Chondrocyte (in vitro differentiated cells): ENCODE measurements around the gene DGKB. TPM values are rescaled to one million over a fixed set of nuclear protein-coding genes. Genes with fewer than 3 reads are reported as not detected.

Experiments used
- DNase-seq: peaks from one replicate; pipeline ENCODE4 v3.0.0; 2021; ENCODE audit warnings: mixed read lengths, low spot score
- H3K27ac Mint-ChIP-seq: one replicate; pipeline ENCODE4 v1.8.0; 2021; ENCODE audit warnings: mild to moderate bottlenecking, moderate library complexity, mixed read lengths; ENCODE audit not compliant: unreplicated experiment
- H3K27me3 Mint-ChIP-seq: 2 replicates; pipeline ENCODE4 v1.8.0; 2021; ENCODE audit warnings: low read depth, mixed read lengths
- H3K36me3 Mint-ChIP-seq: 2 replicates; pipeline ENCODE4 v1.8.0; 2021; ENCODE audit warnings: low read depth, mixed read lengths
- H3K4me1 Mint-ChIP-seq: 2 replicates; pipeline ENCODE4 v1.8.0; 2021; ENCODE audit warnings: low read depth, mild to moderate bottlenecking, mixed read lengths
- H3K4me3 Mint-ChIP-seq: one replicate; pipeline ENCODE4 v1.8.0; 2021; ENCODE audit warnings: mild to moderate bottlenecking, moderate library complexity, mixed read lengths; ENCODE audit not compliant: unreplicated experiment
- H3K9me3 Mint-ChIP-seq: 2 replicates; pipeline ENCODE4 v1.8.0; 2021; ENCODE audit warnings: low read depth, mixed read lengths
- total RNA-seq: library from RNA; stranded (reverse); gene quantifications from 3 replicates; pipeline ENCODE4 v1.2.1, GENCODE V29; 2021
- TF ChIP-seq, protein P1 (sequence below): fragments of 200-600 bp; sonication (generic); IDR thresholded peaks from 2 replicates; pipeline ENCODE4 v1.5.0; 2021; ENCODE audit warnings: antibody characterized with exemption, mild to moderate bottlenecking, moderate library complexity

DGKB gene
- total RNA-seq, 1 donor from 2014 or later = 0.60 TPM

DNA sequence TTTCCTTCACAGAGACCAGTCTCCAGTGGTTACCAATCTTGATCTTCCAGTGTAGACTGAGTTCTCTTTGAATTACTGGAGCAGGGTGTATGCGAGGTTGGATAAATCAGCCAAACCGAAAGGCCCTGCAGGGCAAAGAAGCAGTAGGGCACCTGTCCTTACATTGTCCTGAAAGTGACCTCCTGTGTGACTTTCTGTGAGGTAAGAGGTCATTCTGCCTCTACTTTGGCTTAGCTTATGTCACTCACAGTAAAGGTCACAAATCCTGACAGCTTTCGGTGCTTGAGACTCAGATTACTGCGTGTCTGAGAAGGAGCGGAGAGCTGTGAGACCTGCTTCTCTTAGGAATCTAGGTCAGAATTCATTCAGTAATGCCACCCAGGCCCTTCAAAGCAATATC lies 660.4 kb downstream of the DGKB start:
- H3K4me1 Mint-ChIP-seq = no peaks in the 10 kb centered on the region
- TF ChIP-seq, protein P1, sequence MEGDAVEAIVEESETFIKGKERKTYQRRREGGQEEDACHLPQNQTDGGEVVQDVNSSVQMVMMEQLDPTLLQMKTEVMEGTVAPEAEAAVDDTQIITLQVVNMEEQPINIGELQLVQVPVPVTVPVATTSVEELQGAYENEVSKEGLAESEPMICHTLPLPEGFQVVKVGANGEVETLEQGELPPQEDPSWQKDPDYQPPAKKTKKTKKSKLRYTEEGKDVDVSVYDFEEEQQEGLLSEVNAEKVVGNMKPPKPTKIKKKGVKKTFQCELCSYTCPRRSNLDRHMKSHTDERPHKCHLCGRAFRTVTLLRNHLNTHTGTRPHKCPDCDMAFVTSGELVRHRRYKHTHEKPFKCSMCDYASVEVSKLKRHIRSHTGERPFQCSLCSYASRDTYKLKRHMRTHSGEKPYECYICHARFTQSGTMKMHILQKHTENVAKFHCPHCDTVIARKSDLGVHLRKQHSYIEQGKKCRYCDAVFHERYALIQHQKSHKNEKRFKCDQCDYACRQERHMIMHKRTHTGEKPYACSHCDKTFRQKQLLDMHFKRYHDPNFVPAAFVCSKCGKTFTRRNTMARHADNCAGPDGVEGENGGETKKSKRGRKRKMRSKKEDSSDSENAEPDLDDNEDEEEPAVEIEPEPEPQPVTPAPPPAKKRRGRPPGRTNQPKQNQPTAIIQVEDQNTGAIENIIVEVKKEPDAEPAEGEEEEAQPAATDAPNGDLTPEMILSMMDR = no peak
- H3K9me3 Mint-ChIP-seq = peaks cover 3% of the 10 kb centered on the region
- H3K4me3 Mint-ChIP-seq = no peak overlapping the region
- H3K36me3 Mint-ChIP-seq = no peaks in the 10 kb centered on the region
- DNase-seq = no peak
- no peaks in the 10 kb centered on the region for H3K27me3 Mint-ChIP-seq
- H3K27ac Mint-ChIP-seq = no peak overlapping the region

DNA sequence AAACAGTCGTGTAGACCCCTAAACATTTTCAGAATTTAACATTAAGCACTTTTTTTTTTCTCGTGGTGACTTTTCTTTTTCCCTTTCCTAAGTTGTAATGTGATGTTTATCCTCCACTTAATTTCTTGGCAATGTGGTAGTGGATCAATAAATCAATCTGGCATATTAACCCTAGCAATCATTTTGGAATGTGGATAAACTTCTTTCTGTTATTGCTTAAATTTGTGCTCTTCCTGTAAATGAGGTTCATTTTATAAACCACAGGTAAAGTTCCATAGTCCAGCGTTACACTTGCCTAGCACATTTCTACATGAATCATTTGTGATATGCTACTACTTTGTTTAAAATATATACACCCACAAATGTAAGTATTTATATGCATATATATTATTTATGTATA lies 665.7 kb downstream of the DGKB start:
- TF ChIP-seq, protein P1 = no peak
- Mint-ChIP-seq H3K4me1 (peaks cover 5% of the 10 kb centered on the region), H3K27me3 (no peaks in the 10 kb centered on the region), H3K4me3 (no peak overlapping the region), H3K27ac (no peak overlapping the region), H3K36me3 (no peaks in the 10 kb centered on the region), H3K9me3 (no peaks in the 10 kb centered on the region)
- DNase-seq = no peak

GRCh38 chr7:14235056-14235455 lies 667.5 kb downstream of the DGKB start:
- Mint-ChIP-seq H3K4me3 (no peak overlapping the region), H3K27me3 (no peaks in the 10 kb centered on the region), H3K9me3 (no peaks in the 10 kb centered on the region), H3K27ac (no peak overlapping the region), H3K4me1 (peaks cover 5% of the 10 kb centered on the region), H3K36me3 (no peaks in the 10 kb centered on the region)
- no peak for DNase-seq
- TF ChIP-seq, protein P1 = no peak

GRCh38 chr7:14233868-14234369 lies 668.6 kb downstream of the DGKB start:
- TF ChIP-seq, protein P1 = no peak
- Mint-ChIP-seq H3K4me3 (no peak overlapping the region), H3K9me3 (no peaks in the 10 kb centered on the region), H3K36me3 (no peaks in the 10 kb centered on the region), H3K4me1 (peaks cover 5% of the 10 kb centered on the region), H3K27ac (no peak overlapping the region), H3K27me3 (no peaks in the 10 kb centered on the region)
- no peak for DNase-seq

- Mint-ChIP-seq H3K4me3 (no peak overlapping the region), H3K27ac (no peak overlapping the region), H3K4me1 (peaks cover 5% of the 10 kb centered on the region), H3K27me3 (no peaks in the 10 kb centered on the region), H3K9me3 (no peaks in the 10 kb centered on the region), H3K36me3 (no peaks in the 10 kb centered on the region)
- TF ChIP-seq, protein P1 = no peak
- no peak for DNase-seq
These were observed 669.3 kb downstream of the DGKB start for GRCh38 chr7:14233076-14233867.
